Panc1 (cell line): ENCODE data around the gene CHRNA3. TPM values are rescaled to one million over a fixed set of nuclear protein-coding genes. Genes with fewer than 3 reads are reported as not detected.

Experiments
- ATAC-seq: fragments of 200-7000 bp; cut with Tn5 transposase; 2 replicates; pipeline ENCODE4 v1.9.1; 2020; ENCODE audit warnings: mild to moderate bottlenecking, moderate library complexity
- Bru-seq: library from RNA; stranded (reverse); fragments of 400-500 nt; gene quantifications from one replicate; lab custom pipeline; 2021; lab: Mats Ljungman, UMichigan
- BruChase-seq, 2 experiments: library from RNA; stranded (reverse); fragments of 400-500 nt; gene quantifications; one replicate each; lab custom pipeline; 2021; lab: Mats Ljungman, UMichigan
- BruUV-seq: library from RNA; stranded (reverse); fragments of 400-500 nt; replicated peaks from 2 replicates; lab custom pipeline; 2021; lab: Mats Ljungman, UMichigan
- CTCF ChIA-PET: fragments of 300-600 bp; sonication (Branson Sonifier 250); formaldehyde crosslinking; loops from one replicate; lab custom pipeline; 2022; ENCODE audit warnings: antibody characterized with exemption; lab: Charles Lee
- POLR2A ChIA-PET: fragments of 300-600 bp; sonication (Branson Sonifier 250); formaldehyde crosslinking; loops from one replicate; lab custom pipeline; 2022; ENCODE audit warnings: antibody characterized with exemption; lab: Charles Lee
- DNase-seq: peaks from one replicate; pipeline ENCODE4 v3.0.0-alpha.2; 2010; ENCODE audit warnings: low read depth, low spot score
- H3K27ac ChIP-seq: 2 replicates; pipeline ENCODE4 v1.5.1; 2011; ENCODE audit warnings: mild to moderate bottlenecking, low read length, inconsistent platforms
- H3K27me3 ChIP-seq: fragments of 200-500 bp; sonication (Bioruptor generic); 2 replicates; pipeline ENCODE4 v1.6.0; 2014; ENCODE audit warnings: low read length, inconsistent platforms; ENCODE audit not compliant: control insufficient read depth, insufficient read depth
- H3K36me3 ChIP-seq: fragments of 200-500 bp; sonication (Bioruptor generic); 2 replicates; pipeline ENCODE4 v1.5.1; 2014; ENCODE audit warnings: inconsistent platforms, mild to moderate bottlenecking, low read length, moderate library complexity; ENCODE audit not compliant: control insufficient read depth, insufficient read depth
- H3K4me1 ChIP-seq: 2 replicates; pipeline ENCODE4 v1.5.1; 2011; ENCODE audit warnings: inconsistent platforms, mild to moderate bottlenecking, low read length, moderate library complexity; ENCODE audit not compliant: control insufficient read depth, insufficient read depth
- H3K4me3 ChIP-seq, 2 experiments: 2 replicates each; pipeline ENCODE4 v1.5.1; 2011 to 2012; ENCODE audit warnings: low read depth in 2 of 2, low read length in 2 of 2, mild to moderate bottlenecking in 2 of 2, inconsistent platforms in 1 of 2, moderate library complexity in 1 of 2
- H3K9me3 ChIP-seq: fragments of 200-500 bp; sonication (Bioruptor generic); 2 replicates; pipeline ENCODE4 v1.5.1; 2014; ENCODE audit warnings: low read depth, mild to moderate bottlenecking, inconsistent platforms, low read length, moderate library complexity; ENCODE audit not compliant: control insufficient read depth, insufficient read depth
- CTCF ChIP-seq: fragments of 450-650 bp; IDR thresholded peaks from 2 replicates; pipeline ENCODE4 v1.5.1; 2017; ENCODE audit warnings: mild to moderate bottlenecking
- POLR2AphosphoS5 ChIP-seq: IDR thresholded peaks from 2 replicates; pipeline ENCODE4 v1.6.1; 2012; ENCODE audit warnings: mild to moderate bottlenecking, low read depth, low read length, moderate library complexity
- REST ChIP-seq, 2 experiments: IDR thresholded peaks; 2 replicates each; pipeline ENCODE4 v1.6.1; 2011 to 2012; ENCODE audit warnings: low read depth in 2 of 2, control low read depth in 1 of 2, low read length in 1 of 2, mild to moderate bottlenecking in 1 of 2, moderate library complexity in 1 of 2; ENCODE audit not compliant: insufficient read depth in 1 of 2
- SIN3A ChIP-seq: IDR thresholded peaks from 2 replicates; pipeline ENCODE4 v1.6.1; 2012; ENCODE audit warnings: low read depth, mild to moderate bottlenecking, low read length, moderate library complexity, borderline replicate concordance; ENCODE audit not compliant: insufficient read depth
- TCF7L2 ChIP-seq: IDR thresholded peaks from 2 replicates; pipeline ENCODE4 v1.6.1; 2011; ENCODE audit warnings: mild to moderate bottlenecking, low read depth, low read length, inconsistent platforms
- in situ Hi-C: cut with HindIII; loops from 2 replicates; pipeline ENCODE4 v1.10.0; 2016; ENCODE audit warnings: low sequenced_read_pairs, low pct_unique_long_range_greater_than_20kb
- intact Hi-C: fragments of 100-400 bp; cut with micrococcal nuclease; formaldehyde crosslinking; loops from one replicate; pipeline ENCODE4 v1.10.0; 2022; ENCODE audit not compliant: unreplicated experiment
- long read RNA-seq: library from polyadenylated mRNA; unstranded; transcript quantifications from one replicate; pipeline ENCODE4 v2.0.0, GENCODE V29; 2021; ENCODE audit not compliant: unreplicated experiment
- polyA plus RNA-seq: library from polyadenylated mRNA; unstranded; fragments of >200 nt; gene quantifications from one replicate; pipeline ENCODE4 v1.2.1, GENCODE V29; 2012; ENCODE audit warnings: missing spikeins; ENCODE audit not compliant: insufficient read length
- total RNA-seq: library from RNA; stranded (reverse); gene quantifications from one replicate; pipeline ENCODE4 v1.2.1, GENCODE V29; 2021; ENCODE audit not compliant: unreplicated experiment

CHRNA3 gene
- total RNA-seq: 0.31 TPM
- 1.5 TPM for polyA plus RNA-seq
- percentile 9 among the genes with signal in this experiment for Bru-seq, nascent RNA
- BruChase-seq, experiment 1, labeled RNA remaining after a 2-hour chase: percentile 12 among the genes with signal in this experiment
- BruChase-seq, experiment 2, labeled RNA remaining after a 6-hour chase: percentile 18 among the genes with signal in this experiment
- long read RNA-seq: 0 reads

GRCh38 chr15:78620527-78621421 is at the start of gene CHRNA3:
TSS of gene CHRNA3 (minus strand) at chr15:78620996. CDS start at chr15:78620794, 202 bp downstream.
- in situ Hi-C loops (no loop called here), intact Hi-C loops (no loop called here)
- ChIA-PET POLR2A (no interaction called here), CTCF (interaction anchor here (0.7 kb wide), 1 partner anchor 56 kb away, joined by 3 read pairs; the partner anchor contains the start of gene CHRNA5)
- ATAC-seq (peak; percentile 57), DNase-seq (no peak)
- Histone ChIP-seq H3K4me3 (peak within 1 kb of the TSS; percentile 39 to 40), H3K9me3 (no peaks in the 10 kb centered on the region), H3K36me3 (no peaks in the 10 kb centered on the region), H3K27me3 (peaks cover 5% of the 10 kb centered on the region), H3K4me1 (peaks cover 7% of the 10 kb centered on the region; the same call in 1 of the 2 replicates), H3K27ac (no peak within 1 kb of the TSS)
- BruUV-seq: no TSS peak
- no peak for TF ChIP-seq CTCF
- TF ChIP-seq TCF7L2: no peak
- no peak for TF ChIP-seq REST (IDR thresholded peaks at IDR 0.05; ENCODE audit: insufficient read depth in 1 of 2, low read depth in 2 of 2, low read length in 1 of 2)
- TF ChIP-seq SIN3A: no peak
- TF ChIP-seq POLR2AphosphoS5: no peak

GRCh38 chr15:78668987-78669386 is 48.2 kb upstream of the CHRNA3 start:
- no peaks in the 10 kb centered on the region for H3K36me3 ChIP-seq
- ATAC-seq: no peak
- no peaks in the 10 kb centered on the region; the same call in 1 of the 2 replicates for H3K27me3 ChIP-seq
- POLR2A ChIA-PET: no interaction called here
- H3K27ac ChIP-seq: no peak overlapping the region
- DNase-seq: no peak
- intact Hi-C loops: no loop called here
- H3K4me1 ChIP-seq: no peaks in the 10 kb centered on the region
- H3K9me3 ChIP-seq: no peaks in the 10 kb centered on the region
- CTCF ChIA-PET: no interaction called here
- TF ChIP-seq REST (IDR thresholded peaks at IDR 0.05; ENCODE audit: insufficient read depth in 1 of 2, low read depth in 2 of 2, low read length in 1 of 2): no peak
- in situ Hi-C loops: no loop called here
- BruUV-seq: no TSS peak
- no peak overlapping the region for H3K4me3 ChIP-seq
